Measurements from ENCODE around the gene FTO.

FTO gene

GRCh38 chr16:54099627-54100026, 395.7 kb downstream of the FTO start:
- no peak for DNase-seq

GRCh38 chr16:54102888-54103866, 399.2 kb downstream of the FTO start:
- DNase-seq: no peak

- no peak for DNase-seq
These were observed 402.1 kb downstream of the FTO start for GRCh38 chr16:54106057-54106456.

- DNase-seq: no peak
These were observed 403.7 kb downstream of the FTO start for GRCh38 chr16:54107583-54108202.

- DNase-seq: no peak
These were observed 406.3 kb downstream of the FTO start for GRCh38 chr16:54110016-54110981.

- no peak for DNase-seq
These were observed 408.7 kb downstream of the FTO start for GRCh38 chr16:54112451-54113206.

GRCh38 chr16:54115558-54115957, 411.6 kb downstream of the FTO start:
- no peak for DNase-seq

- peak; percentile 31 for DNase-seq
These were observed 412.2 kb downstream of the FTO start for GRCh38 chr16:54116124-54116655.

- DNase-seq: no peak
These were observed 414.9 kb downstream of the FTO start for GRCh38 chr16:54118846-54119245.

- no peak for DNase-seq
These were observed 417.0 kb downstream of the FTO start for GRCh38 chr16:54120846-54121480.

- DNase-seq: no peak
These were observed 417.8 kb downstream of the FTO start for GRCh38 chr16:54121539-54122295.

- no peak for DNase-seq
These were observed 419.8 kb downstream of the FTO start for GRCh38 chr16:54123766-54124165.

GRCh38 chr16:54125751-54126655, 422.0 kb downstream of the FTO start:
- no peak for DNase-seq

- DNase-seq: no peak
These were observed 423.0 kb downstream of the FTO start for GRCh38 chr16:54126907-54127306.

GRCh38 chr16:54128629-54129234, 424.8 kb downstream of the FTO start:
- peak; percentile 62 for DNase-seq

- no peak for DNase-seq
These were observed 425.9 kb downstream of the FTO start for GRCh38 chr16:54129810-54130209.

- DNase-seq: no peak
These were observed 431.7 kb downstream of the FTO start for GRCh38 chr16:54135361-54136275.

GRCh38 chr16:54136276-54136625, 432.3 kb downstream of the FTO start:
- no peak for DNase-seq
